Measurements from ENCODE around the gene PLEKHA3.
A peak's percentile ranks its signal among the peaks of the same experiment; 100 is the strongest.

GRCh38 chr2:178480227-178481181 lies at the start of gene PLEKHA3:
- TF ChIP-seq CTCF (conservative IDR thresholded peaks at IDR 0.05; ENCODE audit: low read depth, low read length) (no peak), RCOR1 (IDR thresholded peaks at IDR 0.05; ENCODE audit: insufficient replicate concordance, low read length) (no peak), SMC3 (IDR thresholded peaks at IDR 0.05; ENCODE audit: low read depth, low read length) (no peak), RFX5 (IDR thresholded peaks at IDR 0.05; ENCODE audit: low read depth, low read length) (no peak), CEBPB (IDR thresholded peaks at IDR 0.05; ENCODE audit: low read depth, low read length) (no peak), POLR2A (IDR thresholded peaks at IDR 0.05; ENCODE audit: low read depth, low read length) (peak; percentile 84; the same call in 1 of the 2 replicates), BHLHE40 (IDR thresholded peaks at IDR 0.05; ENCODE audit: low read depth, low read length) (no peak)
